Mesangial cell (primary cell): Measurements from ENCODE around the gene TLE6. TPM values are rescaled to one million over a fixed set of nuclear protein-coding genes. Genes with fewer than 3 reads are reported as not detected.

Source experiments
- total RNA-seq: library from RNA; depleted of rRNA; stranded (reverse); fragments of >200 nt; gene quantifications from 2 replicates; pipeline ENCODE4 v1.2.3, GENCODE V29; 2015

TLE6 gene
- 0.49 and 0.51 TPM in 2 replicates for total RNA-seq

DNA sequence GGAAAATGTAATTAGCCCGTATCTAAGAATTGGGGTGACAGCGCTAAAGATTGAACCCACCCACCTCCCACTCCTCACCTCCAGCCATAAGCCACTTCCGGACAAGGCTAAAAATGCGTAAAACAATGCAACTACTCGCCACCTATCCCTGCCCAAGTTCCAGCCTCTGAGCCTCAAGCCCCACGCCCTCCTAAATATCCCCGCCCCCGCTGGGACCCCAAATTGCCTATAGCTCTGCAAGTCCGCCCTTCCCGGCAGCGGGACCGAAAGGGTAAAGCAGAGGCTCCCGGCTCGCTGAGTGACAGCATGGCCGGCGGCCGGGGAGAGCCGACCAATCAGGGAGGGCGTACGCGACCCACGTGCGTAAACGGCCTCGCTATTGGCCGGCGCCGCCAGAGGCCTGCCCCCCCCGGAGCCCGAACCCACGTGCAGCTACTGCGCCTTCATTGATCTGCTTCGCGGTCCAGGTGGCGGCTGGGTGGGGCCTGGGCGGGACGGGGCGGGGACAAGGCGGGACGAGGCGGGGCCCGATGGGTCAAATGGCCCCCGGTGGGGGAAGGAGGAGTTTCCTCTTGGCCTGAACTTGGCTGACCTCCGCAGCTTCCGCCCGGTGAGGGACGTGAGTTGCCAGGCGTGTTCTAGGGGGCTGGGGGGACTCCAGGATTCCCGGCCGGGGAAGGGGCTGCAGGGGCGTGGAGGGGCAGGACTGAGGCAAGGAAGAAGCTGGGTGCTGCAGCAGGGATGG is at the start of gene TLE6:
Gene TLE6 (plus strand): TSS at position 564 of the 745 bp plus-strand sequence. CDS start 670 bp downstream, outside the sequence.

GRCh38 chr19:2944775-2945574 is 32.4 kb upstream of the TLE6 start, which contains the start of gene ZNF77:
ZNF77 (minus strand) TSS chr19:2944971; CDS start chr19:2944840, 131 bp downstream.

GRCh38 chr19:3029065-3029923 is 51.9 kb downstream of the TLE6 start, which contains the start of gene TLE2:
TLE2 (minus strand) TSS chr19:3029280; CDS start chr19:3028904, 376 bp downstream.

Other genes starting within 250 kb of the TLE6 start
- 38.9 and 51.1 TPM in 2 replicates for gene SLC39A3, start 237.5 kb upstream of the TLE6 start, total RNA-seq
- 76.7 and 92.1 TPM in 2 replicates for gene SGTA, start 194.3 kb upstream of the TLE6 start, total RNA-seq
- 54.4 and 181 TPM in 2 replicates for gene THOP1, start 192.1 kb upstream of the TLE6 start, total RNA-seq
- 0.98 and 2.9 TPM in 2 replicates for gene ZNF554, start 157.7 kb upstream of the TLE6 start, total RNA-seq
- gene ZNF555, start 136.1 kb upstream of the TLE6 start, total RNA-seq = 3.1 and 5.3 TPM in 2 replicates
- 0.16 TPM in 1 of 2 replicates, not detected in the other for gene ZNF556, start 110.2 kb upstream of the TLE6 start, total RNA-seq
- 3.1 and 3.2 TPM in 2 replicates for gene ZNF57, start 76.6 kb upstream of the TLE6 start, total RNA-seq
- 1.6 and 4.1 TPM in 2 replicates for gene ZNF77, start 32.6 kb upstream of the TLE6 start, total RNA-seq
- gene TLE2, start 51.7 kb downstream of the TLE6 start, total RNA-seq = 0.16 and 5.6 TPM in 2 replicates
- 288 and 469 TPM in 2 replicates for gene TLE5, start 84.9 kb downstream of the TLE6 start, total RNA-seq
- 54.0 and 85.6 TPM in 2 replicates for gene GNA11, start 116.8 kb downstream of the TLE6 start, total RNA-seq
- gene GNA15, start 158.5 kb downstream of the TLE6 start, total RNA-seq = not detected in 2 replicates
- 0.38 TPM in 1 of 2 replicates, not detected in the other for gene S1PR4, start 201.2 kb downstream of the TLE6 start, total RNA-seq
- 65.3 and 128 TPM in 2 replicates for gene NCLN, start 208.4 kb downstream of the TLE6 start, total RNA-seq
- not detected in 2 replicates for gene CELF5, start 247.1 kb downstream of the TLE6 start, total RNA-seq